ENCODE data around the gene CPNE2. TPM values are rescaled to one million over a fixed set of nuclear protein-coding genes. Genes with fewer than 3 reads are reported as not detected.
A peak's percentile ranks its signal among the peaks of the same experiment; 100 is the strongest.
"Not testable (repeated sequence)": the region's sequence is repeated elsewhere in the genome, so short reads cannot be mapped to it uniquely, and the experiment has no call there.

CPNE2 gene
- total and polyA plus RNA-seq, 2 donors, result 24.6 to 43.0 TPM

DNA sequence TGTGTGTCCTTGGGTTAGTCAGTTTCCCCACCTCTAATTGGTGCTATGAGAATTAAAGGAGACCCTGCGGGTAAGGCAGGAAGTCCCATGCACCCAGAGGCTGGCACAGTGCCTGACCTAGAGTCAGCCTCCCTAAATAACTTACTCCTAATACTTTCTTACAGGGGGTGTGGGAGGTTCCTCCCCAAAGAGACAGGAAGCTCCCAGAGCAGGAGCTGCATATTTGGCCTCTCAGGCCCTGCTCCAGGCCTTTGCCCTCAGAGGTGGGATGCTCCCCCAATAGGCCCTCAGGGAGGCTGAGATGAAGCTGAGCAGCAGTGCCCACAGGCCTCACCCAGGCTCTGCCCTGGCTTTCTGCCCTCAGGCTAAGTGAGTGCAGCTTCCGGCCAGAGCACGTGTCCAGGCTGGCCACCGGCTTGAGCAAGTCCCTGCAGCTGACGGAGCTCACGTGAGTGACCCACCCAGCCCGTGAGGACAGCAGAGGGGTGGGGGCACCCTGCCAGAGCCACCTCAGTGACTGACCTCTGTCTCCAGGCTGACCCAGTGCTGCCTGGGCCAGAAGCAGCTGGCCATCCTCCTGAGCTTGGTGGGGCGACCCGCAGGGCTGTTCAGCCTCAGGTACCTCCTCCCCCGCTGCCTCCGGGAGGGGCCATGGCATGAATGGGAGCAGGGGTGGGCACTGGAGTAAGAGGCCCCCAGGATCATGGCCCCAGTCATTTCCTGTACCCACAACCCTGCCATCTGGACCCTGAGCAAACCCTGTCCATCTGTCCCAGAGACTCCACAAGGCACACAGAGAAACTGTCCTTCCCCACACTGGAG lies 31.1 kb upstream of the CPNE2 start:
- Histone ChIP-seq H3K36me3 (ENCODE audit: insufficient read depth) (no peaks in the 10 kb centered on the region), H3K27ac (ENCODE audit: low read depth) (peak overlapping the region; percentile 12), H3K4me1 (ENCODE audit: insufficient read depth) (no peaks in the 10 kb centered on the region), H3K4me3 (ENCODE audit: low read depth, low read length) (no peak overlapping the region)
- 49% methylated on average over 11 of the region's 11 CpGs for WGBS
- DNase-seq (ENCODE audit: extremely low spot score), result no peak

GRCh38 chr16:57062329-57062728 lies 30.1 kb upstream of the CPNE2 start:
- no peaks in the 10 kb centered on the region for H3K4me1 ChIP-seq (ENCODE audit: insufficient read depth)
- no peaks in the 10 kb centered on the region for H3K36me3 ChIP-seq (ENCODE audit: insufficient read depth)
- WGBS, result 65% methylated on average over 8 of the region's 8 CpGs
- no peak for DNase-seq (ENCODE audit: extremely low spot score)
- H3K27ac ChIP-seq (ENCODE audit: low read depth), result no peak overlapping the region
- no peak overlapping the region for H3K4me3 ChIP-seq (ENCODE audit: low read depth, low read length)

DNA sequence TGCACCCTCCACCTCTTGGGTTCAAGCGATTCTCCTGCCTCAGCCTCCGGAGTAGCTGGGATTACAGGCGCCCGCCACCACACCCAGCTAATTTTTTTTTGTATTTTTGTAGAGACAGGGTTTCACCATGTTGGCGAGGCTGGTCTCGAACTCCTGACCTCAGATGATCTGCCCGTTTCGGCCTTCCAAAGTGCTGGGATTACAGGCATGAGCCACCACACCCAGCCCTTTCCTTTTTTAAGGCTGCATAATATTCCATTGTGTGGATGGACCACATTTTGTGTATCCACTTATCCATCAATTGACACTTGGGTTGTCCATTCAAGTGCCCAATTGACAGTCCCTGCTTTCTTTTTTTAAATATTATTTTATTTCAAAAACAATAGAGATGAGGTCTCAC lies 29.2 kb upstream of the CPNE2 start:
- WGBS, result 94% methylated on average over 8 of the region's 8 CpGs
- H3K4me3 ChIP-seq (ENCODE audit: low read depth, low read length); H3K27ac ChIP-seq (ENCODE audit: low read depth): not testable (repeated sequence)

GRCh38 chr16:57064995-57065394 lies 27.4 kb upstream of the CPNE2 start:
- 94% methylated on average over 5 of the region's 5 CpGs for WGBS
- Histone ChIP-seq H3K4me3 (ENCODE audit: low read depth, low read length) (no peak overlapping the region), H3K36me3 (ENCODE audit: insufficient read depth) (no peaks in the 10 kb centered on the region), H3K27ac (ENCODE audit: low read depth) (no peak overlapping the region), H3K4me1 (ENCODE audit: insufficient read depth) (no peaks in the 10 kb centered on the region)
- DNase-seq (ENCODE audit: extremely low spot score), result no peak

More for the DNA sequence above, 29.2 kb upstream of the CPNE2 start:
- not testable (repeated sequence) for H3K36me3 ChIP-seq (ENCODE audit: insufficient read depth); H3K4me1 ChIP-seq (ENCODE audit: insufficient read depth); DNase-seq (ENCODE audit: extremely low spot score)

GRCh38 chr16:57066625-57067024 lies 25.8 kb upstream of the CPNE2 start:
- Histone ChIP-seq H3K4me3 (ENCODE audit: low read depth, low read length) (no peak overlapping the region), H3K27ac (ENCODE audit: low read depth) (no peak overlapping the region), H3K4me1 (ENCODE audit: insufficient read depth) (no peaks in the 10 kb centered on the region), H3K36me3 (ENCODE audit: insufficient read depth) (peaks cover under 1% of the 10 kb centered on the region)
- no peak for DNase-seq (ENCODE audit: extremely low spot score)
- WGBS, result 87% methylated on average over 4 of the region's 4 CpGs

- Histone ChIP-seq H3K4me1 (ENCODE audit: insufficient read depth) (no peaks in the 10 kb centered on the region), H3K36me3 (ENCODE audit: insufficient read depth) (peaks cover 2% of the 10 kb centered on the region), H3K27ac (ENCODE audit: low read depth) (no peak overlapping the region), H3K4me3 (ENCODE audit: low read depth, low read length) (no peak overlapping the region)
- DNase-seq (ENCODE audit: extremely low spot score), result no peak
- WGBS, result 90% methylated on average over 3 of the region's 3 CpGs
Measured at GRCh38 chr16:57067347-57067746, 25.0 kb upstream of the CPNE2 start.

DNA sequence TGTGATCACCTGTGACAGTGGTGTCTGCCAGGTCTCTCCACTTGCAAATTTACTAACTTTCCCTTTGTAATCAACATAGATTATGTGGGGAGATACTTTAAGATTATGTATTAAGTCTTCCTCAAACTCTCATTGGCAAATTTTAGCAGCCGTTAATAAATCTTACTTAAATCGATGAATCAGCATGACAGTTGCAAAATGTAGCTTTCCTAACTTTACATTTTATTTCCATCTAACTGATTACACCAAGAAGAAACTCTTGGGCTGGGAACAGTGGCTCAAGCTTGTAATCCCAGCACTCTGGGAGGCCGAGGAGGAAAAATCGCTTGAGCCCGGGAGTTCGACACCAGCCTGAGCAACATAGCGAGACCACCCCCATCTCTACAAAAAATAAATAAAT lies 23.3 kb upstream of the CPNE2 start:
- Histone ChIP-seq H3K36me3 (ENCODE audit: insufficient read depth) (peaks cover 2% of the 10 kb centered on the region), H3K4me1 (ENCODE audit: insufficient read depth) (no peaks in the 10 kb centered on the region), H3K4me3 (ENCODE audit: low read depth, low read length) (no peak overlapping the region), H3K27ac (ENCODE audit: low read depth) (no peak overlapping the region)
- WGBS, result 90% methylated on average over 7 of the region's 7 CpGs
- DNase-seq (ENCODE audit: extremely low spot score), result no peak

DNA sequence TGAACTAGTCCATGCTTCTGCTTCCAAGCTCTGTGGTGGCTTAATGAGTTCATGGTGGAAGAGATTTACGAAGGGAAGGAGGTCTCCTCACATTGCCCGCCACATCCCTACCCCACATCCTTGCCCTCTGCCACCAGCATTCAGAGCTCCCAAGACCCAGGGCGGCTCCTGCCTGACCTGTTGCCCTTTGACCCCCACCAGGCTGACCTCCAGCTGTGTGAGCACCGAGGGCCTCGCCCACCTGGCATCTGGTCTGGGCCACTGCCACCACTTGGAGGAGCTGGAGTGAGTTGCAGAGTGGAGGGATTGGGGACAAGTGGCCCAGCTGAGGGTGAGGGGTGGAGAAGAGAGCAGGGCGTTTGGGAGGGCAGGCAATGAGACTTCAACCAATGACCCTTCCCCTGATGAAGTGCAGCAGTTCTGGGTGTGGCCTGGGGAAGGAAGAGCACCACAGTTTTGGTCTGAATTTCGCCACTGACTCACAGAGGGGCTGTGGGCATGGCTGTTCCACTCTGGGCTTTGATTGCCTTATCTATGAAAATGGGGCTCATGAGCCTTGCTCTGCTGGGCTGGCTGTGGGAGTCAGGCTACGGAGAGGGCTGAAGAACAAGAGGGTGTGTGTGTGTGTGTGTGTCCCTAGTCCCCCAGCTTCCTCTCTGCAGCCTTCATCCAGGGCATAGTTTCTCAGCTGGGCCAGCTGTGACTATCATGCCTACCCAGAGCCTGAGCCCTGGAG lies 22.6 kb upstream of the CPNE2 start:
- H3K4me1 ChIP-seq (ENCODE audit: insufficient read depth), result no peaks in the 10 kb centered on the region
- DNase-seq (ENCODE audit: extremely low spot score), result no peak
- 81% methylated on average over 8 of the region's 8 CpGs for WGBS
- peaks cover 2% of the 10 kb centered on the region for H3K36me3 ChIP-seq (ENCODE audit: insufficient read depth)
- H3K27ac ChIP-seq (ENCODE audit: low read depth), result no peak overlapping the region
- no peak overlapping the region for H3K4me3 ChIP-seq (ENCODE audit: low read depth, low read length)

- Histone ChIP-seq H3K4me1 (ENCODE audit: insufficient read depth) (no peaks in the 10 kb centered on the region), H3K4me3 (ENCODE audit: low read depth, low read length) (no peak overlapping the region), H3K27ac (ENCODE audit: low read depth) (no peak overlapping the region), H3K36me3 (ENCODE audit: insufficient read depth) (peaks cover 2% of the 10 kb centered on the region)
- 91% methylated on average over 2 of the region's 2 CpGs for WGBS
- DNase-seq (ENCODE audit: extremely low spot score), result no peak
Measured at GRCh38 chr16:57070424-57070823, 22.0 kb upstream of the CPNE2 start.

DNA sequence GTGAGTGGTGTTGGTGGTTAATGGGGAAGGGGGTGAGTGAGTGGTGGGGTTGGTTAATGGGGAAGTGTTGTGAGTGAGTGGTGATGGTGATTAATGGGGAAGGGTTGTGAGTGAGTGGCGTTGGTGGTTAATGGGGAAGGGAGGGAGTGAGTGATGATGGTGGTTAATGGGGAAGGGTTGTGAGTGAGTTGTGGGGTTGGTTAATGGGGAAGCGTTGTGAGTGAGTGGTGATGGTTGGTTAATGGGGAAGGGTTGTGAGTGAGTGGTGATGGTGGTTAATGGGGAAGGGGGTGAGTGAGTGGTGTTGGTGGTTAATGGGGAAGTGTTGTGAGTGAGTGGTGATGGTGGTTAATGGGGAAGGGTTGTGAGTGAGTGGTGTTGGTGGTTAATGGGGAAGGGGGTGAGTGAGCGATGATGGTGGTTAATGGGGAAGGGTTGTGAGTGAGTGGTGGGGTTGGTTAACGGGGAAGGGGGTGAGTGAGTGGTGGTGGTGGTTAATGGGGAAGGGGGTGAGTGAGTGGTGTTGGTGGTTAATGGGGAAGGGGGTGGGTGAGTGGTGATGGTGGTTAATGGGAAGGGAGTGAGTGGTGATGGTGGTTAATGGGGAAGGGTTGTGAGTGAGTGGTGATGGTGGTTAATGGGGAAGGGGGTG lies 21.2 kb upstream of the CPNE2 start:
- not testable (repeated sequence) for H3K4me3 ChIP-seq (ENCODE audit: low read depth, low read length); H3K27ac ChIP-seq (ENCODE audit: low read depth); H3K4me1 ChIP-seq (ENCODE audit: insufficient read depth); H3K36me3 ChIP-seq (ENCODE audit: insufficient read depth); DNase-seq (ENCODE audit: extremely low spot score)
- WGBS, result 94% methylated on average over 4 of the region's 4 CpGs

GRCh38 chr16:57071831-57072582 lies 20.4 kb upstream of the CPNE2 start:
- no peaks in the 10 kb centered on the region for H3K4me1 ChIP-seq (ENCODE audit: insufficient read depth)
- peaks cover 2% of the 10 kb centered on the region for H3K36me3 ChIP-seq (ENCODE audit: insufficient read depth)
- 89% methylated on average over 3 of the region's 3 CpGs for WGBS
- DNase-seq (ENCODE audit: extremely low spot score), result no peak
- no peak overlapping the region for H3K27ac ChIP-seq (ENCODE audit: low read depth)
- no peak overlapping the region for H3K4me3 ChIP-seq (ENCODE audit: low read depth, low read length)

- H3K4me3 ChIP-seq (ENCODE audit: low read depth, low read length), result no peak overlapping the region
- no peak for DNase-seq (ENCODE audit: extremely low spot score)
- H3K36me3 ChIP-seq (ENCODE audit: insufficient read depth), result peaks cover 2% of the 10 kb centered on the region
- H3K4me1 ChIP-seq (ENCODE audit: insufficient read depth), result no peaks in the 10 kb centered on the region
- no peak overlapping the region for H3K27ac ChIP-seq (ENCODE audit: low read depth)
- WGBS, result 60% methylated on average over 8 of the region's 8 CpGs
Measured at GRCh38 chr16:57072616-57073275, 19.6 kb upstream of the CPNE2 start.

GRCh38 chr16:57077714-57078113 lies 14.7 kb upstream of the CPNE2 start:
- no peak for DNase-seq (ENCODE audit: extremely low spot score)
- Histone ChIP-seq H3K4me3 (ENCODE audit: low read depth, low read length) (no peak overlapping the region), H3K36me3 (ENCODE audit: insufficient read depth) (no peaks in the 10 kb centered on the region), H3K4me1 (ENCODE audit: insufficient read depth) (no peaks in the 10 kb centered on the region), H3K27ac (ENCODE audit: low read depth) (no peak overlapping the region)
- WGBS, result 83% methylated on average over 7 of the region's 7 CpGs
